Non-pigmented ciliary epithelial cell (primary cell): ENCODE results near the gene C9orf152.

Experiments used
- DNase-seq: peaks from one replicate; pipeline ENCODE4 v3.0.0-alpha.2; 2010; ENCODE audit warnings: low read depth

The C9orf152 gene

DNA sequence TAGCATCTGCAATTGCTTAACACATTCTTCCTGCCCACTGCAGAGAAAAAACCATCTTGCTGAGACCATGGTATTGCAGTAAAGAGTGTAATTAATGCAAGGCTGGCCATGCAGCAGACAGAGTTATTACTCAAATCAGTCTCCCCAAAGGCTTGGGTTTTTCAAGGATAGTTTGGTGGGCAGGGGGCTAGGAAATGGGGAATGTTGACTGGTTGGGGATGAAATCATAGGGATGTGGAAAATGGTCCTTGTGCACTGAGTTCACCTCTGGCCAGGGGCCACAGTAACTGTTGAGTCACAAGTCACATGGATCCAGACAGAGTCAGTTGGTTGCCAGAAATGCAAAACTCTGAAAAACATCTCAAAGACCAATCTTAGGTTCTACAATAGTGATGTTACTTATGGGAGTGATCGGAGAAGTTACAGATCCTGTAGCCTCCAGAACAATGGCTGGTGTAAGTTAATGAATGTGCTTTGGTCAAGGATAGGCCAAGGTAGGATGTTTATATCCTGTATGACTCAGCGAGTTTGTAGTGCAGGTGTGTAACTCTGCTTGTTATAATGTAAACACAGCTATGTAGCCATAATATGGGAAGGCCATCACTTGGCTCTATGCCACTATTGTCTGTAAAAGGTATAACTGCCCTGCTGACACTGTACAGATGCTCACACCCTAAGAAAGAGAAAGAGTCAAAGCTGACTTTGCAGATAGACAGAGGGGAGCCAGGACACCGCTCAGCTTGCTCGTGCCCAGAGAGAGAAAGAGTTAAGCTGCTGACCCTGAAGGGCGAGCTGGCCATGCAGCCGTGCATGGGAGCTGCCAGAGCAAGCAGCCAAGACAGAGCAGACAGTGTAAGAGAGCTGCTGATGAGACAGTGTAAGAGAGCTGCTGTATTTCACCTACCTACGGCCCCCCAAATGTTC lies 27.2 kb downstream of the C9orf152 start:
- no peak for DNase-seq

DNA sequence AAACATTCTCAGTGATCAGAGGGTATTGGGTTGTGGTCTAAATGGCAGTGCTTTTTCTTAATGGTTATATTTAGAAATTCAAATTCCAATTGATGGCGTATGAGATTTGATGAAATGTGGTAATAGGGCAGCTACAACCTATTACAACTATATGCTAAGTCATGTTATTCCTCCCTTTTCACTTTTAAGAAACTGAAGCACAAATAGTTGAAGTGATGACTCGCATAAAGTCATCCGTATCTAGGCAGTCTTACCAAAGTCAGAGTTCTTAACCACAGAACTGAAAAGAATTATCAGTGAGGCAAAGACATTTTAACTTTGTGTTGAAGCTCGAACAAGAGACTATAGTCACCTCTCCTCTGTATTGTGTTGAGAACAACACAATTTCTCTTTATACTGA lies 28.2 kb downstream of the C9orf152 start:
- DNase-seq, result no peak

DNA sequence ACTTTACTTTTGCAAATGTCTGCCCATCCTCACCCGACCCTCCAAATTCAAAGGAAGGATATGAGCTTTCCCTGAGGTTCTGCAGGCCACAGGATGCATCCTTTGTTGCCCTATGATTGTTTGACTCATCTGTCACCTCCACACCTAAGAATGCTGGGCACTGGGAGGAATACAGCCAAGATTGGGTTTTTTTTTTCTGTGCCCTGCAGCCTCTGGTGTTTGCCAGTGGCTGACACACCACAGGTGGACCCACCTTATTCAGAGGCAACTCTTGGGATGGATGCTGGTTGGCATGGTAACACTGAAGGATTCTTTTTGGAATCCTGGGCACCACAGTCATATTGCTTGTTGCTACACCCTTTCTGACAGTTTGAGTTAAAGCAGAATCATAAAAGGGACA lies 29.7 kb downstream of the C9orf152 start:
- no peak for DNase-seq

DNA sequence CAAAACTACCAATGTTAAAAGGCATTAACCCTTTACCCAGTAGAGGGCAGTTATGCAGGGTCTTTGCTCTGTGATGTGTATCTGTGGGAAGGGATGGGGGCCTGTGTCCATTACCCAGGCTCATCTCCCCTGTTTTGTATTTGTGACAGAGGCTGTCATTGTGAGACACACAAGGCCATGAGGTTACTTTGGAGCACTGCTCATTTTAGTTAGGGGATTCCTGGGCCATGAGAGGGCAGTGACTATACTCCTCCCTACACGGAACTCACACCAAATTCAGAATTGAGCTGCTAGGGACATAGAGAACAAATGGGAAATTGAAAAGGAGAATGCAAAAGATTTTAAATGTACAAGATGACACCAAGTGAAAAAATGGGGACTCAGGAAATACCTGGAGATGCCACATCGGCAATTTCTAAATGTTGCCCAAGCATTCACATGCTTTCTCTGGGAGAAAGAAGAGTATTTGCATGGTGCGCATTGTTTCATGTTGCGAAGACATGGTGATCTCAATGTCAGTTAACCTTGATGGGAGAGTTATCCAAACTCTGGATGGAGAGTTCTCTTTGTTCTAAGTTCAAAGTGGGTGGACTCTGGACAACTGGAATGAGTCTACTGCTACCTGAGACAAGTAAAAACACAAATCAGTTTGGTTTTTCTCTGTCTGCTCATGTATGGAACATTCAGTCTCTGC lies 32.5 kb downstream of the C9orf152 start:
- no peak for DNase-seq

DNA sequence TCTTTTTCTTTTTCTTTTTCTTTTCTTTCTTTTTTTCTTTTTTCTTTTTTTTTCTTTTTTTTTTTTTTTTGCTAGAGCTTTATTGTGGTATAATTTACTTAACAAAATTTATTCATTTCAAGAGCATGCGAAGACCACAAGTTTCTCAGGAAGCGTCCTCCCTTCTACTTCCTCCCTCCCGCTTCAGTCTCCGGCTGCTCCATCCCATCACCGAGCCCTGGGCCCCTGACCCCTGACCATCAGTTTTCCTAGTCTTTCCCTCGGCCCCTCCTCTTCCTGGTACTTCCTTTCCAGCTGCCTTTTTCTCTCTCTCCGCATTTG lies 34.7 kb downstream of the C9orf152 start:
- DNase-seq, result no peak

DNA sequence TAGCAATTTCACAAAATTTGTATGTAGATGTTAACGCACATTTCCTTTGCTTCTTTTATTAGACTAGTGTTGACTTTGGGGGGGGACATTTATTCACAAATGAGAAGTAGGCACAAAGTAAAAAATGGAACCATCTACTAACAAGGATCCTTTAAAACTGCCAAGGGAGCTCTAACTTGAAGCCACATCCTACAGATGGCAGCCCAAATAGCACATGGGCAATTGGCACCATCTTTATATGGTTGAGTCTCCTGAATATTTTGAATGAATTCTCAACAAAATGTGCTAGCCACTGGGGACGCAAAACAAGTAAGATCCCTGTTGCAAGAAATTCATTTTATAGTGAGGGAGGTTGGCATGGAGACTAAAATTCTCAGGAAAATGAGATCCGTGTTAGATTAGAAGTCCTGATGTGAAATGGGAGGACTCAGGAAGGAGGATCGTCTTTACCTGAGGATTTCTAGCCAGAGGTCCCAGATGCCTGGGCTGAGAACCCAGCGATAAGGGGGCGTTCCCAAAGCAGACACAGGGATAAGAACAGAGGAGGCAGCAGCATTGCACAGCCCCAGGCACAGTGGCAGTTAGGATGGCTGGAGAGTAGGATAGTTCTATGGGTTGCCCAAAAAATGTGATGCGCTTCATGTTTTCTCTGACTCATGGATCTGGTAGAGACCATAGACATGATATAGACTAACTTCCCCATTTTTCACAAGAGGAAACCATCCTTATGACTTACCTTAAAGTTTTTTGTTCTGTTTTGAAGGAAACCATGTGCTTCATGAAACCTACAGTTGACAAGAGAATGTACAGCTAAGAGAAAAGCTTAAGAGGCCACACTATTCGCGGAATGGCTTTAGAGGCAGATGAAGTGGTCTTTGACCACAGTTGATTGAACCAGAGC lies 37.4 kb downstream of the C9orf152 start:
- no peak for DNase-seq

DNA sequence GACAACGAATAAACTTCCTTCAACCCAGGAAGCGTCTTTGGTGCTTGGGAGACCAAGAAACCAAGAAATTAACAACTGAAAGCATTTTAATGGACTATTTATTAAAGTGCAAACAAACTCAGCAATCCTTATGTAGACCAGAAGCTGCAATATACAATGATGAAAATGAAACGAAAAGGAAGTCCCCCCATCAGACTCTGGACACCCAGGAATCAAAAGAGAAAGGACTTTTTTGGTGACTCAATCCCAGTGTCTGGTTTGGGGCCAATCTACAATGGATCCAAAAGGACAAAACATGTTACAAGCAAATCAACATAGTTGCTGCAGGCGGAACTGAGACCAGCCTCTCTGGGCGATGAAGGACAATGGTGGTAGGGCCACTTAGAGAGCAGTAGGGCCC lies 39.5 kb downstream of the C9orf152 start:
- no peak for DNase-seq

DNA sequence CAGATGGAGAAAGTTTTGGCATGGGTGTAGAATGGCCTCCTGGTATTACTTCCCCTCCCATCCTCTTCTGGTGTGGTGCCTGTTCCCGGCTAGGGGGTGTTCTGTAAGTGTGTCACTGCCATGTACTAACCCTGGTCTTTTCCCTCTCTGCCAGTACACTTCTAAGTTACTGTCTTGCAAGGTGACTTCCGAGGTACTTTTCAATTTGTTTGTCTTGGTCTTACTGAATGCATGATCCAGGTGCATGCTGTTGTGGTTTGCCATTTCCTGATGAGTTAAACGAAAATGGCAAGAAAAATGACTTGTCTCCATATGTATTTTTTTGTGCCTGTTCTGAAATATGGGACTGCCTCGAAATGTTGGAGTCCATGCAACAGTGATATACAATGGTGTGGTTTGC lies 46.0 kb downstream of the C9orf152 start:
- DNase-seq, result no peak

DNA sequence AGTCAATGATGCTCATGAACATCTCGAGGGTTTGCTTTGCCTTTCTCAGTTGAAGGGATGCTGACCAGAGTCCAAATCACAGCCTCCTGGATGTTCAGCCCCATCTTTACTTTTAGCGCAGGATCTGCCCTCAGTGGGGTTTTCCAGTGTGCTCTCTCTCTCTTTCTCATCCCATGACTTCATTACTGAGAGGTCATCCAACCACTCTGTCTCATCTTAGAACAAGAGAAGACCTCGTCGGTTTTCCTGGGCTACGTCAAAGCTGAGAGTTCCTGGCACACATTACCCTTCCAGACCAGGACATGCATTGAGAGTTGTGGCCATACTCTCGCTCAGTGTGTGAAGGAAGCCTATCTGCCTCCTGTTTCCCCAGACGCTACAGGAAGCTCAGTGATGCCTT lies 47.3 kb downstream of the C9orf152 start:
- no peak for DNase-seq

DNA sequence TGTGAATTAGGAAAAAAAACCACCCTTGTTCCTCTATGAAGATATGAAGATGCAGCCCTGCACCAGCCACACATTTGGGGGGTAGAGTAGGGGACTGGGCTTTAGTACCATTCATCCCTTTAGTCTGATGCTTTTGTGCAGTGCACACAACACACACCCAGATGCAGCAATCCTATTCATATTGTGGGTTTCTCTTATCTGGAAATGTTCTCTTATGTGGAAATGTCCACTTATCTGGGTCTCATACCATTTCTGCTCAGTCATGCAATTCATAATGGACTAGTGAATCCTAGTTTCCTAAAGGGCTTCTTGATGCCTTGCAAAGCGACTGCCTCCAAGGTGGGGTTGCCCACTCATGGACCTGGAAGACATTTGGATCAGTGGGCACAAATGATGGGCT lies 47.8 kb downstream of the C9orf152 start:
- no peak for DNase-seq

DNA sequence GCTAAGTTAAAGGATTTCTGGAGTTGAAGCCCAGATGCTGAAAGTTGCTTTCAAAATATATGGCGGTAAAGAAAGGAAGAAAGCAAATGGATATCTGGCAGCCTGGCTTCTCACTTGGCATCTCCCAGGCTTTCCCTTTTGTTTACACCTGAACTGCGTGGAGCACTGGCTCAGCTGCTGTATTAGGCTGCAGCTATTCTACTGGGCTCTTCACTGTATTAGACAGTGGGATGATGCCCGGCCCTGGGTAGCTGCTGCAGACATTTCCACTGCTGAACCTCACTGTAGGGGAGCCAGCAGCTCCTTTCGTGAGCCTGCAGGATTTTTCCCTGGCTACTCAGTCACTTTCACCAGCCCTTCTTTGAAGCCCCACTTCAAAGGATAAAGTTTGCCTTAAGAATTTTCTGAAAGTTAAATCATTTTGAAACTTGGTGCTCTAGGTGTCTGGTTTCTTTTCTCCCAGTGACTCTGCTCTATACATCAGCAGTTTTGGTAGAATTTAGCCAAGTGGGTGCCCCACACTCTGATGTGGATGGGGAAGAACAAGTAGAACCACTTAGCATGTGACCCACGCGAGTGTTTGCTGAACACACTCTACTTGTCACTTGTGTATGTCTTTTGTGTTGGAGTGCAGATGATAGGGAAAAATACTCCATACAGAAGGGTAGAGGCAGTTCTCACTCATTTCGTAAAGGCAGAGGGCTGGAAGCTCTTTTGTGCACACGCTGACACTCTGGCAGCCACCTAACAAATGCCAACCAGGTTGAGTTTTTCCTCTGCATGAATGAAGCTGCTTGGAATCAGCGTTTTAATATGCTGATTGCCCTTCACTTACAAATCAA lies 49.9 kb downstream of the C9orf152 start:
- no peak for DNase-seq

DNA sequence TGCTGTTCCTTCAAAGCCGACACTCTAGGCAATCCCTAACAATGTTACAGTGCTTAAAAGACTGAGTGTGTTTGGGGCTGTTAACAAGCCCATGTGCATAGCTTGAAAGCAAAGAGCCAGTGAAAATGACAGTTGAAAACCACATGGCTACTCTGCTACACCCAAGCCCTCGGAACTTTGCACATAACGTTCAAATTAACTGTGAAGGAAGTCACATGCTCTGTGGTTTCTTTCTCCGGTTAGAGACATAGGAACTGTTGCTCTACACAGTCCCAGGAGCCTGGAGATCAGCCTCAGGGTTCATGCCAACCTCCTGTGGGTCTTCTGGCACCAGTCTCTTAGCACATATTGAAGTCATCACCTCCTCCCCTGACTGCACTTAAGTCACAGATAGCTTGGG lies 51.1 kb downstream of the C9orf152 start:
- DNase-seq, result no peak

DNA sequence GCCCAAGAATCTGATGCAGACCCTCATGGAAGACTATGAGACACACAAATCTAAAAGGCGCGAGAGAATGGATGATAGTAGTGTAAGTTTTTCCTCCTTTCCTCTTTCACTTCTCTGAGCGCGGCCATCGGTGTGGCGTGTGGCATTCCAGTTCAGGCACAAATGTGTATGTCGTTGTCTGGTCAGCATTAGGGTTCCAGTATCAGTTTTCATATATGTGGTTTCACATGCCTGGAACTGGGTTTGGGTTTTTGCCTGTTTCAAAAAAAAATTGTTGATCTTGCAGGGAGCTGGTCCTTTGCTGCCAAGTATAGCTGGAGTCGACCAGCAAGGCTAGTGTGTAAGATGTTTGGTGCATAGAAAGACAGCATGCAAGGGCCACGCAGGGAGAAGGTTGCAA lies 51.5 kb downstream of the C9orf152 start:
- no peak for DNase-seq

DNA sequence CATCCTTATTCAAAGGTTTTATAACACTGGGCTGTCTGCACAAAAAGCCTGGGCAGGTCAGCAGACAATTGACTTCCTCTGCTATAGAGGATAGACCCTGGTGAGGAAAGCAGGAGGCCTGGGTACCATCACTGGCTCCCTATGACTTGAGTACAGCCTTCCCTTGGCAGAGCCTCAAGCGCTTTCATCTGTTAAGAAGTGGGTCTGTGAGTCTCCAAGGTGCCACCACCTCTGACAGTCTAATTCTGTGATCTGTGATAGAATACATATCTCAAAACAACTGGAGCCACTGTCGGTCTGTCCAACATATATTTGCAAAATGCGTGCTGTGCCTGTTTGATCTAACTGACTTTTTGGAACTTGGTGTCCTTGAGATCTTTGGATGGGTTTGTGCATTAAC lies 52.2 kb downstream of the C9orf152 start:
- no peak for DNase-seq

DNA sequence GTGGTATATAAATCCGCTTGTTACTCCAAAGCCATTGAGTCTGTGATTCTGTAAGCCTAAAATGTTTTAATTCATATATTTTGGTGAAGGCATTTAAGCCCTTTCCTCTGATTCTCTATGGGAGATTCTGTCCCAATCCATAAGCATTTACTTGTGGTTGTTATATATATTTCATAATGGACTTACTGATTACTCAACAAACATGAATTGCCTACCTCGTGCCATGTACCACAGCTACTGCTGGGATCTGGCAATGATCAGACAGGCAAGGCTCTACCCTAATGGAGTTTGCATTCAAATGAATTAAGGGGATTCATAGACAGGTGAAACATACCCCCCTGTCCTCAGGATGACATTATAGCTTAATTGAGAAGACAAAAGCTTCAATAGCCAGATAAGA lies 54.5 kb downstream of the C9orf152 start:
- DNase-seq, result no peak

DNA sequence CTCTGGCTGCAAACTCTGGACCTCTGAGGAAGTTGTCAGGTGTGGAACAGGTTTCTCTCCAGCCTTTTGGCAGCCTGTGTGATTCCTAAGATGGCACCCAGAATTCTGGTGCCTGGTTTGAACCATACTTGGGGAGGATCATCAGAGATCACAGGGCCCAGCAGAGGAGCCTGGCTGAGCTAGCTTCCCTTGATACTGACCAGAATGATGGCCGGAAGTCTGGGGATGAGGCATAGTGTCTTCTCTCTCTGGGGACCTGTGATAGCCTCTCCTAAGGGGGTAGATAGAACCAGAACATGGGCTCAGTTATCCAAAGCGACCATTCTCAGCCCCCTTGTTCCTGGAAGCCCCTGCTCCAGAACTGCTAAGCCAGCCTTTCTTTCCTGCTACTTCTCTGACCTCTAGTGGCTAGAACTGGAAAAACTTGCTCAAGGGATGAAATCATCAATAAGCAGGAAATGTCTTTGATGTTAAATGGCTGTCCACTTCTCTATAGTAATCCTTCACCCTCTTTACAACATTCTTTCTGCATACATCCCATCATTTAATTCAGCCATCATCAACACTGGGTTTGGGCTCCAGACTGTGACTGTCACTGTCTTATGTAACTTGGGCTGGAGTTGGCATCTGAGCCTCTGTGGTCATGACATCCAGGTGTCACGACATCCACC lies 55.1 kb downstream of the C9orf152 start:
- DNase-seq, result no peak
